ENCODE results near the gene C1QTNF9B. TPM values are rescaled to one million over a fixed set of nuclear protein-coding genes. Genes with fewer than 3 reads are reported as not detected.

Gene C1QTNF9B
- total and polyA plus RNA-seq, 2 of the 8 experiments (the other 6 are each of a cell fraction or from before 2014, with no cell fraction given): 0.11 TPM; not detected in 1

DNA sequence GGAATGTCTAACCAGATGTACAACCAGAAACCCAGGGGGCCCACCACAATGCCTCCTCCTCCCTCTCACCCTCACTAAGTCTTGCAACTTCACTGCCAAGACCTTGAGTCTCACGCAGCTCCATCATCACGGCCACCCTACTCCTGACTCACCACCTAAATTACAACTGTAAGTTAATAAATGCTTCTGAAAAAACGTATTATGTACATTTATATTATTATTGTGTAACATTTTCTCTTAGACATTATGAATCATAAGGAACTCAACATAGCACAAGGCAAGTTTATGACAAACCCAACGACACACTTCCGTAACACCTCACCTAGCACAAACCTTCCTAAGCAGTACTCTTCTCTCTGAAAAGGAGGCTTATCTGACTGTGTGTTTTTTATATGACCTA is 28.8 kb downstream of the C1QTNF9B start:
- no peaks in the 10 kb centered on the region for H3K9me3 ChIP-seq (ENCODE audit: insufficient read depth in 2 of 2, low read depth in 1 of 2, low read length in 1 of 2)
- H4K8ac ChIP-seq (ENCODE audit: extremely low read depth, insufficient read depth, low read length): no peak overlapping the region
- DNase-seq (ENCODE audit: low read depth in 1 of 2, low spot score in 2 of 2) (no peak), FAIRE-seq (no peak)
- no peak overlapping the region for H2AFZ ChIP-seq (ENCODE audit: low read length)
- H3K9ac ChIP-seq (replicated peaks in 1 of 4; ENCODE audit: extremely low read depth in 1 of 4, low read depth in 3 of 4, low read length in 3 of 4): no peak overlapping the region
- no peak overlapping the region for H3K4me2 ChIP-seq (ENCODE audit: insufficient read depth in 1 of 2, low read depth in 2 of 2, low read length in 2 of 2)
- H2BK12ac ChIP-seq (ENCODE audit: low read depth, low read length): no peak overlapping the region
- H2BK5ac ChIP-seq (ENCODE audit: low read depth, low read length): no peak overlapping the region
- no peaks in the 10 kb centered on the region for H3K27me3 ChIP-seq (replicated peaks in 1 of 4; ENCODE audit: control insufficient read depth in 3 of 4, extremely low read depth in 1 of 4, insufficient read depth in 3 of 4, low read length in 3 of 4)
- H3K18ac ChIP-seq (ENCODE audit: extremely low read depth, low read length): no peak overlapping the region
- H3K14ac ChIP-seq (ENCODE audit: insufficient read length): no peak overlapping the region
- WGBS, 2 experiments (ENCODE audit: extremely low coverage in 1 of 2, insufficient coverage in 1 of 2, insufficient read length in 1 of 2, insufficient replicate concordance in 2 of 2, low coverage in 1 of 2, low lambda C conversion rate in 2 of 2, missing lambda C conversion rate in 1 of 2): 73% methylated on average over 5 of the region's 5 CpGs; no CpG with 5 or more reads in 1 of the 2 experiments
- peaks cover 0 to 2% (median 0%) of the 10 kb centered on the region in 4 experiments; a peak in 2 of 7 replicates for H3K4me1 ChIP-seq (replicated peaks in 1 of 4; ENCODE audit: control insufficient read depth in 3 of 4, insufficient read depth in 4 of 4, low read length in 3 of 4)
- no peaks in the 10 kb centered on the region for H3K23me2 ChIP-seq (ENCODE audit: low read depth, low read length)
- H3K23ac ChIP-seq (ENCODE audit: insufficient read length): no peak overlapping the region
- ChIA-PET CTCF (ENCODE audit: partially characterized antibody) (interaction anchor here (0.8 to 1.6 kb wide), 3 partner anchors 150 to 401 kb away, joined by 3 to 7 read pairs (median 3); no protein-coding TSS in a partner anchor), POLR2A (ENCODE audit: partially characterized antibody) (no interaction called here)
- no peak overlapping the region for H4K91ac ChIP-seq (replicated peaks; ENCODE audit: insufficient read length, low read length)
- no peaks in the 10 kb centered on the region for H3K79me1 ChIP-seq (ENCODE audit: low read depth, low read length)
- no peaks in the 10 kb centered on the region for H3K79me2 ChIP-seq (ENCODE audit: control insufficient read depth in 1 of 2, insufficient read depth in 2 of 2, low read length in 2 of 2)
- no peak overlapping the region for H3K56ac ChIP-seq (replicated peaks; ENCODE audit: insufficient read length, low read depth, low read length)
- no peak overlapping the region for H2BK15ac ChIP-seq (ENCODE audit: low read length)
- H2AK5ac ChIP-seq (ENCODE audit: low read depth, low read length): no peak overlapping the region
- H3K4me3 ChIP-seq (ENCODE audit: extremely low read depth in 1 of 4, insufficient read depth in 2 of 4, low read depth in 3 of 4, low read length in 4 of 4): no peak overlapping the region
- TF ChIP-seq, protein P1, sequence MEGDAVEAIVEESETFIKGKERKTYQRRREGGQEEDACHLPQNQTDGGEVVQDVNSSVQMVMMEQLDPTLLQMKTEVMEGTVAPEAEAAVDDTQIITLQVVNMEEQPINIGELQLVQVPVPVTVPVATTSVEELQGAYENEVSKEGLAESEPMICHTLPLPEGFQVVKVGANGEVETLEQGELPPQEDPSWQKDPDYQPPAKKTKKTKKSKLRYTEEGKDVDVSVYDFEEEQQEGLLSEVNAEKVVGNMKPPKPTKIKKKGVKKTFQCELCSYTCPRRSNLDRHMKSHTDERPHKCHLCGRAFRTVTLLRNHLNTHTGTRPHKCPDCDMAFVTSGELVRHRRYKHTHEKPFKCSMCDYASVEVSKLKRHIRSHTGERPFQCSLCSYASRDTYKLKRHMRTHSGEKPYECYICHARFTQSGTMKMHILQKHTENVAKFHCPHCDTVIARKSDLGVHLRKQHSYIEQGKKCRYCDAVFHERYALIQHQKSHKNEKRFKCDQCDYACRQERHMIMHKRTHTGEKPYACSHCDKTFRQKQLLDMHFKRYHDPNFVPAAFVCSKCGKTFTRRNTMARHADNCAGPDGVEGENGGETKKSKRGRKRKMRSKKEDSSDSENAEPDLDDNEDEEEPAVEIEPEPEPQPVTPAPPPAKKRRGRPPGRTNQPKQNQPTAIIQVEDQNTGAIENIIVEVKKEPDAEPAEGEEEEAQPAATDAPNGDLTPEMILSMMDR (IDR thresholded peaks at IDR 0.05; ENCODE audit: control extremely low read depth in 1 of 3, insufficient read depth in 1 of 3, low read depth in 1 of 3, low read length in 3 of 3): no peak
- no peak for TF ChIP-seq RFX5 (IDR thresholded peaks at IDR 0.05; ENCODE audit: borderline replicate concordance, low read depth, low read length)
- no peak for TF ChIP-seq SIX5 (IDR thresholded peaks at IDR 0.05; ENCODE audit: low read depth, low read length)
- no peak for TF ChIP-seq ZNF274 (IDR thresholded peaks at IDR 0.05; ENCODE audit: borderline replicate concordance, extremely low read depth, low read length)
- TF ChIP-seq TEAD4 (IDR thresholded peaks at IDR 0.05; ENCODE audit: low read depth, low read length): no peak
- H2BK120ac ChIP-seq (replicated peaks; ENCODE audit: low read depth, low read length): no peak overlapping the region
- H4K20me1 ChIP-seq (replicated peaks in 1 of 2; ENCODE audit: control insufficient read depth in 1 of 2, insufficient read depth in 2 of 2, low read length in 2 of 2): peaks cover 0 to 2% of the 10 kb centered on the region in 2 experiments
- H3K36me3 ChIP-seq (ENCODE audit: control insufficient read depth in 2 of 4, insufficient read depth in 4 of 4, low read length in 3 of 4): no peaks in the 10 kb centered on the region
- H2BK20ac ChIP-seq (ENCODE audit: low read length): no peak overlapping the region
- no peak overlapping the region for H3K27ac ChIP-seq (ENCODE audit: low read depth, low read length)
- no peak overlapping the region for H4K5ac ChIP-seq (ENCODE audit: insufficient read length, low read depth, low read length)
- no peak overlapping the region for H3K4ac ChIP-seq (replicated peaks; ENCODE audit: insufficient read length, low read depth, low read length)
